ENCODE measurements around the gene NCAM2. TPM values are rescaled to one million over a fixed set of nuclear protein-coding genes. Genes with fewer than 3 reads are reported as not detected.

The NCAM2 gene
- total RNA-seq, 1 experiment from 2014 or later = not detected

DNA sequence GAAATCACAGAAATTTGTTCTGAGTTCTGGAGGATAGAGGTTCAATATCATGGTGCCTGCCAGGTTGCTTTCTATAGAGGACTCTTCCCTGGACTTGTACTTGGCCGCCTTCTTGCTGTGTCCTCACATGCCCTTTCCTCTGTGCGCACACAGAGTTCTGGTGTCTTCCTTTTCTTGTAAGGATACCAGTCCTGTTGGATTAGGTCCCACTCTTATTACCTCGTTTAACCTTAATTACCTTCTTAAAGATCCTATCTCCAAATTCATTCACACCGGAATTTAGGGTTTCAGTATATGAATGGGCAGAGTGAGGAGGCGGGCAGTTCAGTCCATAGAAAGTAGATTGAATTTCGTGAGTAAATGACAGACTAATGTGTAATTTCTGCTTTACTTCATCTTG, 413.9 kb downstream of the NCAM2 start:
- H3K4me2 ChIP-seq (ENCODE audit: low read length) = no peak overlapping the region
- H4K20me1 ChIP-seq (ENCODE audit: insufficient read depth) = no peaks in the 10 kb centered on the region
- BruUV-seq (replicated peaks) = no TSS peak
- H3K36me3 ChIP-seq (ENCODE audit: control insufficient read depth in 1 of 2, insufficient read depth in 2 of 2, low read length in 2 of 2) = no peaks in the 10 kb centered on the region
- RAD21 ChIA-PET (ENCODE audit: low non-redundant PET in 1 of 2, low total read pairs in 2 of 2, uncharacterized antibody in 2 of 2, unreplicated experiment in 2 of 2) = no interaction called here
- TF ChIP-seq JUND (IDR thresholded peaks at IDR 0.05) (no peak), SIN3A (IDR thresholded peaks at IDR 0.05; ENCODE audit: low read depth) (no peak), REST (IDR thresholded peaks at IDR 0.05; ENCODE audit: low read depth) (no peak), ZBTB33 (IDR thresholded peaks at IDR 0.05; ENCODE audit: extremely low read depth, insufficient replicate concordance, low read length) (no peak), SP1 (IDR thresholded peaks at IDR 0.05; ENCODE audit: low read depth) (no peak), TCF7L2 (IDR thresholded peaks at IDR 0.05; ENCODE audit: borderline replicate concordance, extremely low read depth, insufficient read depth, insufficient read length) (no peak), YY1 (IDR thresholded peaks at IDR 0.05; ENCODE audit: extremely low read depth, insufficient replicate concordance, low read depth, low read length) (no peak), POLR2AphosphoS5 (IDR thresholded peaks at IDR 0.05; ENCODE audit: low read depth, low read length) (no peak), POLR2A (IDR thresholded peaks at IDR 0.05; ENCODE audit: borderline replicate concordance, extremely low read depth, insufficient read depth, insufficient read length) (no peak), FOSL1 (IDR thresholded peaks at IDR 0.05; ENCODE audit: low read depth) (no peak), EZH2phosphoT487 (IDR thresholded peaks at IDR 0.05; ENCODE audit: borderline replicate concordance) (no peak), EGR1 (IDR thresholded peaks at IDR 0.05; ENCODE audit: low read depth) (no peak), MAX (IDR thresholded peaks at IDR 0.05) (no peak), ZNF274 (IDR thresholded peaks at IDR 0.05; ENCODE audit: low read depth, low read length) (no peak), SRF (IDR thresholded peaks at IDR 0.05; ENCODE audit: low read depth) (no peak), ZFX (IDR thresholded peaks at IDR 0.05) (no peak), CBX3 (IDR thresholded peaks at IDR 0.05; ENCODE audit: low read depth) (no peak), RAD21 (IDR thresholded peaks at IDR 0.05; ENCODE audit: low read depth) (no peak)
- TF ChIP-seq, protein P1, sequence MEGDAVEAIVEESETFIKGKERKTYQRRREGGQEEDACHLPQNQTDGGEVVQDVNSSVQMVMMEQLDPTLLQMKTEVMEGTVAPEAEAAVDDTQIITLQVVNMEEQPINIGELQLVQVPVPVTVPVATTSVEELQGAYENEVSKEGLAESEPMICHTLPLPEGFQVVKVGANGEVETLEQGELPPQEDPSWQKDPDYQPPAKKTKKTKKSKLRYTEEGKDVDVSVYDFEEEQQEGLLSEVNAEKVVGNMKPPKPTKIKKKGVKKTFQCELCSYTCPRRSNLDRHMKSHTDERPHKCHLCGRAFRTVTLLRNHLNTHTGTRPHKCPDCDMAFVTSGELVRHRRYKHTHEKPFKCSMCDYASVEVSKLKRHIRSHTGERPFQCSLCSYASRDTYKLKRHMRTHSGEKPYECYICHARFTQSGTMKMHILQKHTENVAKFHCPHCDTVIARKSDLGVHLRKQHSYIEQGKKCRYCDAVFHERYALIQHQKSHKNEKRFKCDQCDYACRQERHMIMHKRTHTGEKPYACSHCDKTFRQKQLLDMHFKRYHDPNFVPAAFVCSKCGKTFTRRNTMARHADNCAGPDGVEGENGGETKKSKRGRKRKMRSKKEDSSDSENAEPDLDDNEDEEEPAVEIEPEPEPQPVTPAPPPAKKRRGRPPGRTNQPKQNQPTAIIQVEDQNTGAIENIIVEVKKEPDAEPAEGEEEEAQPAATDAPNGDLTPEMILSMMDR (IDR thresholded peaks at IDR 0.05 in 2 of 3, conservative IDR thresholded peaks at IDR 0.05 in 1 of 3; ENCODE audit: borderline replicate concordance in 1 of 3, insufficient read depth in 1 of 3, low read depth in 2 of 3, low read length in 2 of 3) = no peak
- TF ChIP-seq, protein P2, sequence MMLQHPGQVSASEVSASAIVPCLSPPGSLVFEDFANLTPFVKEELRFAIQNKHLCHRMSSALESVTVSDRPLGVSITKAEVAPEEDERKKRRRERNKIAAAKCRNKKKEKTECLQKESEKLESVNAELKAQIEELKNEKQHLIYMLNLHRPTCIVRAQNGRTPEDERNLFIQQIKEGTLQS (IDR thresholded peaks at IDR 0.05) = no peak
- no peaks in the 10 kb centered on the region for H3K4me1 ChIP-seq (ENCODE audit: control insufficient read depth in 1 of 2, insufficient read depth in 2 of 2, low read length in 2 of 2)
- H3K27me3 ChIP-seq (ENCODE audit: insufficient read depth, low read length) = no peaks in the 10 kb centered on the region
- peaks cover 17 to 19% of the 10 kb centered on the region in 2 experiments; a peak in 3 of 4 replicates for H3K9me3 ChIP-seq (ENCODE audit: control insufficient read depth in 1 of 2, insufficient read depth in 1 of 2, low read depth in 1 of 2, low read length in 2 of 2)
- H3K79me2 ChIP-seq (ENCODE audit: insufficient read depth, low read length) = no peaks in the 10 kb centered on the region
- POLR2A ChIA-PET = no interaction called here
- no peaks in the 10 kb centered on the region for H3K9me2 ChIP-seq (ENCODE audit: insufficient read depth)
- DNase-seq (ENCODE audit: low read depth, low spot score) (no peak), ATAC-seq (no peak)
- H2AFZ ChIP-seq (ENCODE audit: low read depth, low read length, poor library complexity, severe bottlenecking) = no peak overlapping the region
- H3K9ac ChIP-seq (ENCODE audit: low read length) = no peak overlapping the region
- no peak overlapping the region for H3K27ac ChIP-seq (ENCODE audit: low read depth, low read length)
- no peak overlapping the region for H3K4me3 ChIP-seq (replicated peaks in 1 of 2; ENCODE audit: low read depth in 1 of 2, low read length in 2 of 2)
- CTCF ChIA-PET = no interaction called here
- intact Hi-C loops (cut with micrococcal nuclease) = no loop called here

All from HCT116 (cell line).